ENCODE data around the gene PCDHA10. TPM values are rescaled to one million over a fixed set of nuclear protein-coding genes. Genes with fewer than 3 reads are reported as not detected.
"Not testable (repeated sequence)": the region's sequence is repeated elsewhere in the genome, so short reads cannot be mapped to it uniquely, and the experiment has no call there.

The PCDHA10 gene
- total RNA-seq (10 to 100 TPM in 2 of 5 donors, 1 to 10 TPM in 1, under 1 TPM in 2; under 0.01 to 26.3 (median 2.0) TPM), polyA plus RNA-seq (under 1 TPM in 2 of 3 donors, not detected in 1; 0.03 to 0.12 TPM)
- long read RNA-seq, donor 1 = 0 reads
- long read RNA-seq, donor 2, full-length matches to known transcripts = 1 of 1 reads
- long read RNA-seq, donor 2, partial matches to known transcripts = 0 of 1 reads
- long read RNA-seq, donor 2, other reads (novel, unspliced or antisense) = 0 of 1 reads
- long read RNA-seq, donor 3, full-length matches to known transcripts = 1 of 1 reads
- long read RNA-seq, donor 3, partial matches to known transcripts = 0 of 1 reads
- long read RNA-seq, donor 3, other reads (novel, unspliced or antisense) = 0 of 1 reads
- long read RNA-seq, donor 4 = 0 reads
- long read RNA-seq, donor 5 = 0 reads
- long read RNA-seq, donor 6, full-length matches to known transcripts = 1 of 1 reads
- long read RNA-seq, donor 6, partial matches to known transcripts = 0 of 1 reads
- long read RNA-seq, donor 6, other reads (novel, unspliced or antisense) = 0 of 1 reads
- long read RNA-seq, donor 7 = 0 reads
- long read RNA-seq, donor 8 = 0 reads
- long read RNA-seq, donor 9 = 0 reads
- long read RNA-seq, donor 10 = 0 reads

- H3K9me3 ChIP-seq = peaks cover 9 to 61% (median 52%) of the 10 kb centered on the region in 4 donors
- H3K27me3 ChIP-seq = peaks cover 0 to 52% (median 0%) of the 10 kb centered on the region in 3 donors
- H3K27ac ChIP-seq = no peak within 1 kb of the TSS
- H3K4me3 ChIP-seq = peak within 1 kb of the TSS in 2 of 4 donors; percentile 1 to 18
- WGBS, 5 donors = 23 to 31% (median 24%) methylated on average over 36 to 44 of the region's 44 CpGs; no CpG with 5 or more reads in 1 of the 5 donors
- TF ChIP-seq POLR2AphosphoS5 (IDR thresholded peaks at IDR 0.05) (no peak), EP300 (IDR thresholded peaks at IDR 0.05) (no peak), CTCF (IDR thresholded peaks at IDR 0.05) (no peak), POLR2A (IDR thresholded peaks at IDR 0.05) (no peak)
- intact Hi-C loops (cut with DNase I; ENCODE audit: low total_unique reads) = no loop called here
- peak in 1 of 2 donors; percentile 14 for DNase-seq
- H3K36me3 ChIP-seq = no peaks in the 10 kb centered on the region
- no peaks in the 10 kb centered on the region for H3K4me1 ChIP-seq
Measured at GRCh38 chr5:140855772-140856674, at the start of gene PCDHA10. PCDHA10 (plus strand) TSS chr5:140855897; CDS start chr5:140856049, 152 bp downstream.

GRCh38 chr5:140806834-140807775 lies 48.6 kb upstream of the PCDHA10 start, which contains the start of gene PCDHA4:
PCDHA4 (plus strand) TSS chr5:140807068.
- H3K27ac ChIP-seq = no peak within 1 kb of the TSS
- DNase-seq = peak in 1 of 2 donors; percentile 24
- H3K4me1 ChIP-seq = no peaks in the 10 kb centered on the region

GRCh38 chr5:140808241-140808888 lies 47.3 kb upstream of the PCDHA10 start:
- Histone ChIP-seq H3K9me3 (peaks cover 5 to 75% (median 44%) of the 10 kb centered on the region in 4 donors), H3K27me3 (peaks cover 0 to 29% (median 0%) of the 10 kb centered on the region in 3 donors)
- 60 to 72% (median 64%) methylated on average over 58 to 62 of the region's 62 CpGs for WGBS, 5 donors
- H3K36me3 ChIP-seq; intact Hi-C loops (cut with DNase I; ENCODE audit: low total_unique reads); H3K27ac ChIP-seq; H3K4me1 ChIP-seq; DNase-seq; H3K4me3 ChIP-seq: not testable (repeated sequence)

More at GRCh38 chr5:140806834-140807775, 48.6 kb upstream of the PCDHA10 start, which contains the start of gene PCDHA4:
- TF ChIP-seq CTCF (IDR thresholded peaks at IDR 0.05) (peak in 2 of 7 experiments; percentile 27 to 28), POLR2AphosphoS5 (IDR thresholded peaks at IDR 0.05) (no peak)
- Histone ChIP-seq H3K36me3 (no peaks in the 10 kb centered on the region), H3K27me3 (peaks cover 0 to 42% (median 3%) of the 10 kb centered on the region in 3 donors), H3K9me3 (peaks cover 17 to 77% (median 57%) of the 10 kb centered on the region in 4 donors), H3K4me3 (peak within 1 kb of the TSS; percentile 19 to 31 (median 26))
- WGBS, 5 donors = 20 to 29% (median 25%) methylated on average over 31 to 42 of the region's 47 CpGs
- intact Hi-C loops (cut with DNase I; ENCODE audit: low total_unique reads) = no loop called here

GRCh38 chr5:140808889-140809291 lies 46.8 kb upstream of the PCDHA10 start:
- peaks cover 4 to 74% (median 45%) of the 10 kb centered on the region in 4 donors for H3K9me3 ChIP-seq
- peaks cover 0 to 28% (median 0%) of the 10 kb centered on the region in 3 donors for H3K27me3 ChIP-seq
- 67 to 76% (median 70%) methylated on average over 9 to 43 of the region's 43 CpGs for WGBS, 5 donors
- H3K4me1 ChIP-seq = no peaks in the 10 kb centered on the region
- intact Hi-C loops (cut with DNase I; ENCODE audit: low total_unique reads) = no loop called here
- no peak overlapping the region for H3K4me3 ChIP-seq
- DNase-seq = no peak
- no peaks in the 10 kb centered on the region for H3K36me3 ChIP-seq
- H3K27ac ChIP-seq = no peak overlapping the region
- TF ChIP-seq CTCF (IDR thresholded peaks at IDR 0.05) (no peak), POLR2A (IDR thresholded peaks at IDR 0.05) (no peak), EP300 (IDR thresholded peaks at IDR 0.05) (no peak), POLR2AphosphoS5 (IDR thresholded peaks at IDR 0.05) (no peak)
